Choroid plexus epithelial cell (primary cell): ENCODE data around the gene ETV3.
A peak's percentile ranks its signal among the peaks of the same experiment; 100 is the strongest.
"Not testable (repeated sequence)": the region's sequence is repeated elsewhere in the genome, so short reads cannot be mapped to it uniquely, and the experiment has no call there.

Experiments used
- DNase-seq: peaks from one replicate; pipeline ENCODE4 v3.0.0-alpha.2; 2010; ENCODE audit warnings: low read depth
- H3K4me3 ChIP-seq: 2 replicates; pipeline ENCODE4 v1.5.1; 2011; ENCODE audit warnings: low read depth, mild to moderate bottlenecking, control low read depth, low read length, moderate library complexity
- CTCF ChIP-seq: conservative IDR thresholded peaks from 2 replicates; pipeline ENCODE4 v1.5.1; 2011; ENCODE audit warnings: low read depth, mild to moderate bottlenecking, control low read depth, inconsistent platforms, low read length, moderate library complexity

Gene ETV3

GRCh38 chr1:157177733-157178394 lies 39.7 kb upstream of the ETV3 start:
- no peak for DNase-seq
- TF ChIP-seq CTCF = no peak
- no peak overlapping the region for H3K4me3 ChIP-seq

- H3K4me3 ChIP-seq = no peak overlapping the region
- TF ChIP-seq CTCF = no peak
- peak; percentile 5 for DNase-seq
Measured at GRCh38 chr1:157176591-157177121, 38.5 kb upstream of the ETV3 start.

- no peak overlapping the region for H3K4me3 ChIP-seq
- DNase-seq = no peak
- TF ChIP-seq CTCF = no peak
Measured at GRCh38 chr1:157176016-157176415, 37.8 kb upstream of the ETV3 start.

- no peak overlapping the region for H3K4me3 ChIP-seq
- DNase-seq = no peak
- no peak for TF ChIP-seq CTCF
Measured at GRCh38 chr1:157173900-157174410, 35.8 kb upstream of the ETV3 start.

- DNase-seq, H3K4me3 ChIP-seq: not testable (repeated sequence)
Measured at GRCh38 chr1:157173241-157173640, 35.0 kb upstream of the ETV3 start.

- not testable (repeated sequence) for H3K4me3 ChIP-seq, DNase-seq
Measured at GRCh38 chr1:157172591-157172990, 34.4 kb upstream of the ETV3 start.

GRCh38 chr1:157171903-157172503 lies 33.8 kb upstream of the ETV3 start:
- not testable (repeated sequence) for H3K4me3 ChIP-seq, DNase-seq
- peak; percentile 44 for TF ChIP-seq CTCF
